Activated CD4-positive, alpha-beta T cell treated with anti-CD3 and anti-CD28 coated beads, Interleukin-2, Interleukin-6, amounts not matched to agents 100 ng/mL and 50 ng/mL, durations not matched to agents 16 hours and 8 hours (primary cell): ENCODE results near the gene MLXIPL.
"Not testable (repeated sequence)": the region's sequence is repeated elsewhere in the genome, so short reads cannot be mapped to it uniquely, and the experiment has no call there.

Experiments used
- DNase-seq: peaks from one replicate; pipeline ENCODE4 v3.0.0-alpha.2; 2020

The MLXIPL gene

DNA sequence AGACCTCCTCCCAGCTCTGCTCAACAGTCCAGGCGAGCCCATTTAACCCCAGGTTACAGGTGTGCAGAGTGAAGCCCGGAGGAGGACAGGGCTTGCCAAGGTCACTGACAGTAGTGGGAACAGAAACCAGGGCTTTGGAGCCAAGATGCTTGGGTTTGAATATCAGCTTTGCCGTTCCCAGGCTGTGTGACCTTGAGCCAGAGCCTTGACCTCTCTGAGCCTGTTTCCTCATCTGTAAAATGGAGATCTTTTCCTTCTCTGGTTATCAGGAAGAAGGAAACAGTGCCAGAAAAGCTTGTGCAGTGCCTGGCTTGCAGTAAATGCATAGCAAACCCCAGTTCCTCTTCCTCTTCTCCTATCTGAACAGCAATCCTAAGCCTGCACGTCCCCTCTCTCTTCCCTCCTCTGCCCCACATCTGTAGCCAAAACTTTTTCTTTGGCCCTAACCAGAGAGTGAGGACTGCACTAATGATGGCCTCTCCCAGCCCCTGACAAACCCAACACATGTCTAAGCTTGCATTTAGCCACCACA, 21.4 kb upstream of the MLXIPL start:
- no peak for DNase-seq

DNA sequence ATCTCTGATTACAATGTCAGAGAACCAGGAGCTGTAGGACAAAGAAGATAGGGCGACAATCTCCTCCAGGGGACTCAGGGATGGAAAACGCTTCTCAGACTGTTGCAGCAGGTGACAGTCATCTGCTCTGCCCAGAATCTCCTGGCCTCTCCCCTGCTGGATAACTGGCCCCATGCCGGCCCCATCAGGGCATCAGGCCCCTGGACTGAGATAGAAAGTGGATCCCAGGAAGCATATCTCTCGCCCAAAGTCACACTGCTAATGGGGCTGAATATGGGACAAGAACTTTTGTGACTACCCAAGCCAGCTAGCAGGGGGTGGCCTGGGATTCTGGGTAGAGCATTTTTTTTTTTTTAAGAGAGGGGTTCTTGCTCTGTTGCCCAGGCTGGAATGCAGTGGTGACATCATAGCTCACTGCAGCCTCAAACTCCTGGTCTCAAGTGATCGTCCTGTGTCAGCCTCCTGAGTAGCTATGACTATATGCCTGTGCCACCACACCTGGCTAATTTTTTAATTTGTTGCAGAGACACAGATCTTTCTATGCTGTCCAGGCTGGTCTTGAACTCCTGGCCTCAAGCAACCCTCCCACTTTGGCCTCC, 20.5 kb upstream of the MLXIPL start:
- no peak for DNase-seq

DNA sequence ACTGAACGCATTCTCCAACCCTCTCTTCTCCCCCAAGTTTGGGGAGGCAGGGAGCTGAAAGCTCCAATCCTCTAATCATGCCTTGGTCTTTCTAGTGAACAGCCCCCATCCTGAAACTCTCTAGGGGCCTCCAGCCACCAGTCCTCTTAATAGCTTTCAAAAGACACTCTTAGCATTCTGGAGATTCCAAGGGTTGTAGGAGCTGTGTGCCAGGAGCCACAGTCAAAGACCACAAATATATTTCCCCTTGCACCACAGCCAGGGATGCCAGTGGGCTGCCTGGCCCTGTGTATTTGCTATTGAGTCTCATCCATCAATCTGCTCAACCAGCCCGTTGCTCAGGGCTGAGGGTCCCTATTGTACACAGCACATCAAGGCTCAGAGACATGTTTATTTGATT, 18.5 kb upstream of the MLXIPL start:
- no peak for DNase-seq

DNA sequence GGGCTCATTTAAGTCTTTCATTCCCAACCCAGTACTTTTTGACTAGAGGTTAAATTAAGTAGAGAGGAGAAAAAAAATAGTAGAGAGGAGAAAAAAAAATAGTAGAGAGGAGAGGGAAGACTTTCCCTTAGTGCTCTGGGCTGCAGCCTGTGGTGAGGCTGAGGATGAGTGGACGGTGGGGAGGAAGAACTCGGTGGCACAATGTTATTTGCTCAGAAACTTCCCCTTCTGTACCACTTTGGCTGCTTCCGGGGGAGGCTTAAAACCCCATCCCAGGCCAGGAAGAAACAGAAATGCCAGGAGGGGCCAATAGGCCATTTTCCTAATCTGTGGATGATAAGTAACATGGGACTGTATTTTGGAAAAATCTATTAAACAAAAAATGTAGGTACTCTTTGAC, 14.6 kb upstream of the MLXIPL start:
- no peak for DNase-seq

DNA sequence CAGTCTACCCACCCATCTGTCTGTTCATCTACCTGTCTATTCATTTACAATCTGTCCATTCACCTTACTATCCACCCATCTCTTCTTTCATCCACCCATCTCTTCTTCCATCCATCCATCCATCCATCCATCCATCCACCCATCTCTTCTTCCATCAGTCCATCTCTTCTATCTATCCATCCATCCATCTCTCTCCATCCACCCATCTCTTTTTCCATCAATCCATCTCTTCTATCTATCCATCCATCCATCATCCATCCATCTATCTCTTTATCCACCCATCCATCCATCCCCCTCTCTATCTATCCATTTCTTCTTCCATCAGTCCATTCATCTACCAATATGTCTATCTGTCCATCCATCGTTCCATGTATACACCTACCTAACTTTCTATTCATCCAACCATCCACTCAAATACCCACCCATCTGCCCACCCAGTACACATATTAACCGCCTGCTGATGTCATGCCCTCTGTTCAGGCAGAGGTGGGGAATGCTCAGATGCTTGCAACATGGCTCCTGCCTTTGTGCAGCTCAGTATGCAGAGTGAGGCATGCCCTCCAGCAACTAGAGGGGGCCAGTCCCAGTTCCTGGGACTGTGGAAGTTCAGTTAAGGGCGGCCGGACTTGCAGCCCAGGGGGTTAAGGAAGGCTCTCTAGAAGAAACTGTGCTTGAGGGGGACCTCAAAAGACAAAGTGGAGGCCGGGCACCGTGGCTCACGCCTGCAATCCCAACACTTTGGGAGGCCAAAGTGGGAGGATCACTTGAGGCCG, 11.3 kb upstream of the MLXIPL start:
- DNase-seq, result no peak

DNA sequence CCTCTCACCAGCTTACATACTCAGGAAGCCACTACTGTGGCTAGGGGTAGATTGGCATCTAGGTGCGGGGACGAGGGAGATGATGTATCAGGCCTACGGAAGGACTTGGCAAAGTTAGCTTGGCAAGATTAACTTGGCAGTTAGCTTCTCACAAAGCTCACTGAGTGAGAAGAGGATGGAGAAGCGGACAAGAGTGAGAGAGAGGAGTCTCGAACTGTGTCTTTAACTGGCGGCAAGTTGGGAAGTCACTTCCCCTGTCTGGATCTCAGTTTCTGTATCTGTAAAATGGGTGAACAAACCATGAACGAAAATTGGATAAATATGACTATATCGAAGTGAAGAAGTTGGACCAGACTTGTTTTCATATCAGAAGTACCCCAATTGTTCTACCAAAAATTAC, 9.5 kb upstream of the MLXIPL start:
- DNase-seq, result no peak

DNA sequence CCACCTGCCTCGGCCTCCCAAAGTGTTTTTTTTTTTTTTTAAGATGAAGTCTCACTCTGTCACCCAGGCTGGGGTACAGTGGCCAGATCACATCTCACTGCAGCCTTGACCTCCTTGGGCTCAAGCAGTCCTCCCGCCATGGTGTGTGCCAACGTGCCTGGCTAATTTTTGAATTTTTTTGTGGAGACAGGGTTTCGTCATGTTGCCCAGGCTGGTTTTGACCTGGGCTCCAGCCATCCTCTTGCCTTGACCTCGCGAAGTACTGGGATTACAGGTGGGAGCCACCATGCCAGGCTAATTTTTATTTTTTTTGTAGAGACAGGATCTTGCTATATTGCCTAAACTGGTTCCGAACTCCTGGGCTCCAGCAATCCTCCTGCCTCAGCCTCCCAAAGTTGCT, 9.0 kb upstream of the MLXIPL start:
- no peak for DNase-seq

DNA sequence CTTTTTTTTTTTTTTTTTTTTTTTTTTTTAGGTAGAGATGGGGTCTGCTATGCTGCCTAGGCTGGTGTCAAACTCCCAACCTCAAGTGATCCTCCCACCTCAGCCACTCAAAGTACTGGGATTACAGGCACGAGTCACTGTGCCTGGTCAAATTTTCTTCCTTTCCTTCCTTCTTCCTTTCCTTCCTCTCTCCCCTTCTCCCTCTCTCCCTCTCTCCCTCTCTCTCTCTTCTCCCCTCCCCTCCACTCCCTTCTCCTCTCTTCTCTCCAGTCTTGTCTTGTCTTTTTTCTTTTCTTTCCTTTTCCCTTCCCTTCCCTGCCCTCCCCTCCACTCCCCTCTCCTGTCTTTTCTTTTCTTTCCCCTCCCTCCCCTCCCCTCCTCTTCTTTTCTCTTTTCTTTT, 7.2 kb upstream of the MLXIPL start:
- DNase-seq, result no peak

DNA sequence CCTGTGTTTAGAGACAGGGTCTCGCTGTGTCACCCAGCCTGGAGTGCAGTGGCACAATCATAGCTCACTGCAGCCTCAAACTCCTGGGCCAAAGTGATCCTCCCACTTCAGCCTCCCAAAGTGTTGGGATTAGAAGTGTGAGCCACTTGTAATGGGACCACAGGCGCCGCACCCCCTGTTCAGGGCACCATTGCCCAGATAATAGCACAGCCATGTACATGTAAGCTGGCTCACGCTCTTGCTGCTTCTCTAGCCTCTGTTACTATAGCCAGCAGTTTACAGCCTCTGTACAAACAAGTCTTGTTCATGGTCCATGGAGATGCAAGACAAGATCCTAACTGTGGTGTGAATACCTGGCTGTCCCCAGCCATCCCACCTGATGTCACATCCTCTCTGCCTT, 4.2 kb upstream of the MLXIPL start:
- no peak for DNase-seq

DNA sequence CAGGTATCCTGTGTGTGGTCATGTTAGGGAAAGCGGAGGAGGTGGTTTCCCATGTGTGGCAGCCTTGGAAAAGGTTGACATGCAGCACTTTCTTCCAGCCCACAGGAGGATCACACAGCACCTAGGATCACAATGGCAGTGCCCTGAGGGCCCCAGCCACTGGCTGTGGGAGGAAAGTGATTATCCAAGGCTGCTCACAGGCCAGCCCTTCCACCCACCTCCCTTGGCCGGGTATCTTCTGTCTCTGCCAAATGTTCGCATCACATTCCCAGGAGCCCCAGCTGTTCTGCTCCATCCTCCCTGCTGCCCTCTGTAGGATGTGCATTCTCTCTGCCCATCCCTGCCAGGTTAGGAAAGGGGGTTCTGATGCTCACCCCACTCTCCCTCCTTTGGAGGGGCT, 2.5 kb upstream of the MLXIPL start:
- no peak for DNase-seq

DNA sequence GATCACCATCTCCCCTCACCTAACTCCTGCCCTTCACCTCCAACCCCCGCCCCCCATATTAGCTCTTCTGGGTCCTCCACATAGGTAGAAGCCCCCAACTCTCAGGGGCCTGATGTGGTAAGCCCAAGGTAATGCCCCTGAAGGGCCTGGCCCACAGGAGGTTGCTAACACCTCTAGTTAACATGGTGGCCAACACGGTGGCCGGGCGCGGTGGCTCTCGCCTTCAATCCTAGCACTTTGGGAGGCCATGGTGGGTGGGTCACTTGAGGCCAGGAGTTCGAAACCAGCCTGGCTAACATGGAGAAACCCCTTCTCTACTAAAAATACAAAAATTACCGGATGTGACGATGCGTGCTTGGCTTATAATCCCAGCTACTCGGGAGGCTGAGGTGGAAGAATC, 954 bp upstream of the MLXIPL start:
- DNase-seq, result no peak

DNA sequence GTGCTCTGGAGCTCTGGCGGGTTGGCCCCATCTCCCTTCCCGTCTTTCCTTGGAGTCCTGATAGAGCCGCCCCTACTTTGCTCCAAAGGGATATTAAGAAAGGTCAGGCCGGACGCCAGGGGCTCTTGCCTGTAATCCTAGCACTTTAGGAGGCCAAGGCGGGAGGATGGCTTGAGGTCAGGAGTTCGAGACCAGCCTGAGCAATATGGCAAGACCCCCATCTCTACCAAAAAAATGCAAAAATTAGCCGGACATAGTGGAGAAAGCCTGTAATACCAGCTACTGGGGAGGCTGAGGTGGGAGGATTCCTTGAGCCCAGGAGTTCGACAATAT, 313 bp upstream of the MLXIPL start:
- DNase-seq, result no peak

DNA sequence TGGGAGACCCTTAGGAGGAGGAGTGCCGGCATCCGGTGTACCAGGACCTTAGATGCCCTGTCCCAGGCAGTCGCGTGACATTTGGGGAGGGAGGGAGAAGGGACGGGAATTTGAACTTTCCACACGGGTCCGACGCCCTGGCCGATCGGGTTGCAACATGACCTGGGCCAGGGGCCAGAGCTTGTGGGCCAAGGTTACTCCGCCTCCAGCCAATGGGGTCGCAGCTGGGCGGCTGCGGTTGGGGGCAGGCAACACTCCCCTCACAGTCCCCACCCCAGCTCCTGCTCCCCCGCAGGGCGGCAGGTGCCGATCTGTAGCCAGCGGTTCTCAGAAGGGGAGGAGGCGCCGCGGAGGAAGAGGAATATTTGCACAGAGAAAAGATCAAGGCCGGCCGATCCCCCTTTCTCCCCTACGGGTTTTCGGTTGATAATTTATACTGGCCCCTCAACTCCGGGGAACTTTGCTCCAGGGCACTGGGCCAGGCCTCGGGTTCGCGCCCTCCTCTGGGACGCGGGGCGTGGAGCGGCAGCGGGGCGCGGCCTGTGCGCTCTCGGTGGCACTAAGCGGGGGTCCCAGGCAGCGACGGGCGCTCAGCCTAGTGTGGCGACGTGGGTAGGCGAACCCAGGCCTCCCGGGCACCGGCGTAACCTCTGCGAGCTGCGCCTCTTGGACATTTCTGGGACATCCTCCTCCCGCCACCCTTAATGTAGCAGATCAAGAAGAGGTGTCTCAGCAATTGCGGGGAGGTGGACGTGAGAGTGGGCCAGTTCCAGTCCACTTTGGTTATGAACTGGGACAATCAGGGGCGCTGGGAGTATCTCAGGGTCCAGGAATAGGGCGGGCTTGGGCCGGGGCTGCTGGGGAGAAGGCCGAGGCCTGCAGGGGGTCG, 1.2 kb downstream of the MLXIPL start:
- no peak for DNase-seq

DNA sequence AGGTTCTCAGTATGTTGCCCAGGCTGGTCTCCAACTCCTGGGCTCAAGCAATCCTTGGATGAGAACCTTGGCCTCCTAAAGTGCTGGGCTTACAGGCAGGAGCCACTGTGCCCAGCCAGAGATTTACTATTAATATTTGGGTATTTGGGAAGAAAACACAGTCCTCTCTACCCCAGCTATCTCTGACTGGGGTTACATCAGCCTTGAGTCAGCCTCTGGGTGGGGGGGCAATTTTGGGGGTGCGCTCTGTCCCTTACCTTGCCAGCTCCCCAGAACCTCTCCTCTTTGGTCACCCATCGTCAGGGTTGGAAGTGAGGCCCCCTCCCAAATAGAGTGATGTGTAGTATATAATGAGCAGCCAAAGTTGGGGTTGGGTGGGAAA, 1.8 kb downstream of the MLXIPL start:
- no peak for DNase-seq

DNA sequence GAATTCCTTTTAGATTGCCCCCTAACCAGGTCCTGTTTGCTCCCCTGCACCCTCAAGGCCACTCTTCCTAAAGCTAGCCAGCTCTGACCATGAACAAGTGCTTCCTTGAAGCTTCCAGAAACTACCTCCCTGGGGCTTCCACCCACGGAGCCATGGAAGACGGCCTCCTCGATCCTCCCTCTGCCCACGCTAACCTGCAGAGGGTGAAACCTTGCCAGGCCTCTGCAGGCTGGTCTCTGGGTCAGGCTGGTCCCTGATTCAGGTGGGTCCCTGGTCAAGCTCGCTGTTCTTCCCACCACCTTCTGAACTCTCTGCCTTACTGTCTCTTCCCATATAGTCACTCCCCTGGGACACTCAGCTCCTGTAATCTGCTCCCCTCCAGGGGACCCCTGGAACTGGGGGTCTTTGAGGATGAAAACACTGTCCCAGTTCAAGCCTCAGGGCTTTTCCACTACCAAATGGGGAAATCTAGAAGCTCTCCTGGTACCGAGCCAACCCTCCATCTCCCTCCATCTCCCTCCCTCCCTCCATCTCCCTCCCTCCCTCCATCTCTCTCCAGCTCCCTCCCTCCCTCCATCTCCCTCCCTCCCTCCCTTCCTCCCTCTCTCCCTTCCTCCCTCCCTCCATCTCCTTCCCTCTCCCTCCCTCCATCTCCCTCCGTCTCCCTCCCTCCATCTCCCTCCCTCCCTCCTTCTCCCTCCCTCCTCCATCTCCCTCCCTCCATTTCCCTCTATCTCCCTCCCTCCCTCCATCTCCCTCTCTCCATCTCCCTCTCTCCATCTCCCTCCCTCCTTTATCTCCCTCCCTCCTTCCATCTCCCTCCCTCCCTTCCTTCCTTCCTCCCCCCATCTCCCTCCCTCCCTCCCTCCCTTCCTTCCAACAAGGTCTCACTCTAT, 2.9 kb downstream of the MLXIPL start:
- no peak for DNase-seq

DNA sequence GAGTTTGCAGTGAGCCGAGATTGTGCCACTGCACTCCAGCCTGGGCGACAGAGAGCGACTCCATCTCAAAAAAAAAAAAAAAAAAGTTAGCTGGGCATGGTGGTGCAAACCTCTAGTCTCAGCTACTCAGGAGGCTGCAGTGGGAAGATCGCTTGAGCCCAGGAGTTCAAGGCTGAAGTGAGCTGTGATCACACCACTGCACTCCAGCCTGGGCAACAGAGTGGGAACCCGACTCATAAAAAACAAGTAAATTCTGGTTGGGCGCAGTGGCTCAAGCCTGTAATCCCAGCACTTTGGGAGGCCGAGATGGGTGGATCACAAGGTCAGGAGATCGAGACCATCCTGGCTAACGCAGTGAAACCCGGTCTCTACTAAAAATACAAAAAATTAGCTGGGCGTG, 4.9 kb downstream of the MLXIPL start:
- DNase-seq, result not testable (repeated sequence)

DNA sequence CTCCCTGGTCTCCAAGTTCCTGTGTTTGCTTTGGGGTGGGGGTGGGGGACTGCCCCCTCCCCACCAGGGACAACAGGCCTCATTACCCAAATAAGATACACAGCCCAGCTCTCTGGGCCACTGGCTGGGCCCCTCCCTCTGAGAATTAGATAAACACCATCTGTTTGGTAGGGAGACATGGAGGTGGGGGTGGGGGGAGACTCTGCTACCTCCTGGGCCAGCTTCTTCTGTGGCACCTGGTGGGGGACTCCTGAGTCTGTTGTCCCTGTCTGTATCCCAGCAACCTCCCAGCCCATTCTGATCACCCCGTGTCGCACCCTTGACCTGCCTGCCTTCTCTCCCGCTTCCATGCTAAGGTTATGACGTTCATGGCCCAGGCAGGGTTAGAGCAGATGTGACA, 5.8 kb downstream of the MLXIPL start:
- DNase-seq, result no peak

DNA sequence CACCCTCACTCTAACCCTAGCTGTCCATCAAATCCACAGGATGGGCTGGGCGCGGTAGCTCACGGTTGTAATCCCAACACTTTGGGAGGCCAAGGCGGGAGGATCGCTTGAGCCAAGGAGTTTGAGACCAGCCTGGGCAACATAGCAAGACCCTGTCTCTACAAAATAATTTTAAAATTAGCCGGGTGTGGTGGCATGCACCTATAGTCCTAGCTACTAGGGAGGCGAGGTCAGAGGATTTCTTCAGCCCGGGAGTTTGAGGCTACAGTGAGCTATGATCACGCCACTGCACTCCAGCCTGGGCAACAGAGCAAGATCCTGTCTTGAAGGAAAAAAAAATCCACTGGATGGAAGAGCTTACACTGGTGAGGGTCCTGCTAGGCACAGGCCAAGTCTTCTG, 6.8 kb downstream of the MLXIPL start:
- not testable (repeated sequence) for DNase-seq

DNA sequence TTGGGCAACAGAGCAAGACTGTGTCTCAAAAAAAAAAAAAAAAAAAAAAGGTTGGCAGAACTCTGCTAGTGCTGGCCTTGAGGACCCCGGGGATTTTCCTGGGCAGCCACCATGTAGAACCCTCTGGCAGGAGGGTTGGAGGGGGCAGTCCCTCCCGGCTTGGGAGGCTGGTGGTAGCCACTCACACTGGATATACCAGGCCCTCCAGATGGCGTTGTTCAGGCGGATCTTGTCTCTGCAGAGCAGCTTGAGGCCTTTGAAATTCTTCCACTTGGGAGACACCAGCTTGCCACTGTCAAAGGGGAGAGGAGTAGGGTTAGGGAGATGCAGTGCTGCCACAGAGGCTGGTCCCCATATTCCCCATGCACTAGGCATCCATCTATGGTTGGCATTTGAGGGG, 8.4 kb downstream of the MLXIPL start:
- no peak for DNase-seq

DNA sequence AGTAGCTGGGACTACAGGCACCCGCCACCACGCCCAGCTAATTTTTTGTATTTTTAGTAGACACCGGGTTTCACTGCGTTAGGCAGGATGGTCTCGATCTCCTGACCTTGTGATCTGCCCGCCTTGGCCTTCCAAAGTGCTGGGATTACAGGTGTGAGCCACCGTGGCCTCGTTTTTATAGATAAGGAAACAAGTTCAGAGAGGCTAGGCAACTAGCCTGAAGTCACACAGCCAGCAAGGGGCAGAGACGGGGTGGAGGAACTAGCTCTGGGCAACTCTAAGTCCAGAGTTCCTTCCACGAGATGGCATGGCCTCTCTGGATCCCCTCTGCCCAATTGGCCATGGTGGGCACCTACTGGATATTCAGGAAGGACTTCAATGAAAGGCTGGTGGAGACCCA, 9.4 kb downstream of the MLXIPL start:
- not testable (repeated sequence) for DNase-seq

DNA sequence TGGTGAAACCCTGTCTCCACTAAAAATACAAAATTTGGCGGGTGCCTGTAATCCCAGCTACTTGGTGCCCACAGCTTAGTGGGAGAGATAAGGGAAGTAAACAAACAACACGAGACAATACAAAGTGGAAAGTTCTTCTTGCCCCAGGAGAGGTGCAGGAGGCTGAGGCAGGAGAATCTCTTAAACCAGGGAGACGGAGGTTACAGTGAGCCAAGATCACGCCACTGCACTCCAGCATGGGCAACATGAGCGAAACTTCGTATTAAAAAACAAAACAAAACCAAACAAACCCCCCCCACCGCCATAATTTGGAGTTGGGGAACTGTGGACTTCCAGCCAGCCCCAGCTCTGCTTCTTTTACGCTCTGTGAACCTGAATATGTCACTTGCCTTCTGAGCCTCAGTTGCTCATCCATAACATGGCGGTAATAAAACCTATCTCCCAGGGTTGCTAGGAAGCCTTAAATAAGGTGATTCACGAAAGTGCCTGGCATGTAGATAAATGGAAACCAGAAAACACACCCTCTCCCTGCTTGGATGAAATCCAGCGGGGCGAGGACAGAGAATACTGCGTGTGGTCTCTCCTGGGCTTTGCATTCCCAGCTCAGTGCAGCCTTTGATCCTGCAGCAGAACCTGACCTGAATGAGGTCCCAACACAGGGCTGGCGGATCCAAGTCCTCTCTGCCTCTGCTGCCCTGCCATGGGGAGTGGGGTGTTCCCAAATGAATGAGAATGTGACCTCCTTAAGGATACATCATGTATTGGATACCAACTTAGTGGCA, 10.2 kb downstream of the MLXIPL start:
- no peak for DNase-seq
